Skeletal muscle tissue (tissue), 4 donors: Measurements from ENCODE around the gene TAT. TPM values are rescaled to one million over a fixed set of nuclear protein-coding genes. Genes with fewer than 3 reads are reported as not detected.
"Not testable (repeated sequence)": the region's sequence is repeated elsewhere in the genome, so short reads cannot be mapped to it uniquely, and the experiment has no call there.

Source experiments
- H3K27ac ChIP-seq: one replicate; pipeline ENCODE4 v1.7.0; 2013; ENCODE audit warnings: mild to moderate bottlenecking, low read depth, low read length, inconsistent platforms
- H3K27me3 ChIP-seq, 3 donors: one replicate each; pipeline ENCODE4 v1.7.0; 2013; ENCODE audit warnings: low read length in 3 of 3; ENCODE audit not compliant: control insufficient read depth in 3 of 3, insufficient read depth in 3 of 3
- H3K36me3 ChIP-seq, 3 donors: one replicate each; pipeline ENCODE4 v1.7.0; 2013; ENCODE audit warnings: low read length in 3 of 3; ENCODE audit not compliant: control insufficient read depth in 3 of 3, insufficient read depth in 3 of 3
- H3K4me1 ChIP-seq, 3 donors: one replicate each; pipeline ENCODE4 v1.7.0; 2013; ENCODE audit warnings: low read length in 3 of 3, mild to moderate bottlenecking in 3 of 3; ENCODE audit not compliant: control insufficient read depth in 3 of 3, insufficient read depth in 3 of 3
- H3K4me3 ChIP-seq, 3 donors: one replicate each; pipeline ENCODE4 v1.7.0; 2013; ENCODE audit warnings: low read length in 3 of 3
- H3K9ac ChIP-seq, 3 donors: one replicate each; pipeline ENCODE4 v1.7.0; 2013; ENCODE audit warnings: low read length in 3 of 3, mild to moderate bottlenecking in 3 of 3, moderate library complexity in 2 of 3, low read depth in 1 of 3
- H3K9me3 ChIP-seq, 3 donors: one replicate each; pipeline ENCODE4 v1.7.0; 2013; ENCODE audit warnings: low read length in 3 of 3; ENCODE audit not compliant: control insufficient read depth in 3 of 3
- total RNA-seq: library from RNA; depleted of rRNA; stranded (reverse); fragments of >200 nt; gene quantifications from one replicate; pipeline ENCODE4 v1.2.3, GENCODE V29; 2014
- donor health status: Osteomylitis.

The TAT gene
- total RNA-seq, 1 donor from 2014 or later, result not detected

DNA sequence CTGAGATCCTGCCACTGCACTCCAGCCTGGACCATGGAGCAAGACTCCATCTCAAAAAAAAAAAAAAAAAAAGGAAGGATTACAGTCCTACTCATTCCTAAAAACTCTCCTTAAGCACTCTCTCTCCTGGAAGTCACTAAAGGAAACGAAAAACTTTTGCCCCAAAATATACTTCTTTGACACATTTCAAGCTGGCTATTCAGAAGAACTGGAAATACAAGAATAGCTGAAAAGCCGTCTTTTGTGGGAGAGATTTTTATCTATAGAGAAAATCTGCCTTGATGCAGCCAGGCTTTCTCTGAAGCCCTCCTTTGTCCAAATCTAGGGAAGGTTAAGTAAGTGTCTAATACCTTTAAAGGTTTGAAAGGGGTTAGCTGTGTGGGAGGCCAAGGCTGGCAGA, 32.2 kb upstream of the TAT start:
- no peaks in the 10 kb centered on the region for H3K4me1 ChIP-seq
- H3K9me3 ChIP-seq, result no peaks in the 10 kb centered on the region
- no peak overlapping the region for H3K4me3 ChIP-seq
- H3K27me3 ChIP-seq, result peaks cover 0 to 7% (median 4%) of the 10 kb centered on the region in 3 donors
- H3K27ac ChIP-seq, result no peak overlapping the region
- H3K9ac ChIP-seq, result no peak overlapping the region
- no peaks in the 10 kb centered on the region for H3K36me3 ChIP-seq

DNA sequence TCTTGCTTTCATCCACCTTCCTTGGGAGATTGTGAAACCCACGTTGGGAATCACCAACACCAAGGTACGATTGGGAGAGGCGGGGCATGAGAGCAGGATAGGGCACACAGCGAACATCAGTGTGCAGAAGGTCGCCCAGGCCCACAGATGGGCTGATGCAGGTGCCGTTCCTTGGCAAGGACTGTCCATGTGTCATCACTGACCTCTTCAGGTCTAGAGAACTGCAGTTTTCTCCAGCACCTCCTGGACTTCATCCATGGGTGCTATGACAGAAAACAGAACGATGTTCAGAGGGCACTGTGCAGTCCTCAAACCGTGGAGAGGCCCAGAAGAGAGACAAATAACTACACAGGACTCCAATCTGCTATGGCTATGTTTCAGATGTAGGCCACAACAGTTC, 23.9 kb upstream of the TAT start:
- H3K27me3 ChIP-seq, result no peaks in the 10 kb centered on the region
- H3K36me3 ChIP-seq, result no peaks in the 10 kb centered on the region
- no peak overlapping the region for H3K4me3 ChIP-seq
- no peak overlapping the region for H3K27ac ChIP-seq
- no peaks in the 10 kb centered on the region for H3K4me1 ChIP-seq
- no peak overlapping the region for H3K9ac ChIP-seq
- H3K9me3 ChIP-seq, result no peaks in the 10 kb centered on the region

DNA sequence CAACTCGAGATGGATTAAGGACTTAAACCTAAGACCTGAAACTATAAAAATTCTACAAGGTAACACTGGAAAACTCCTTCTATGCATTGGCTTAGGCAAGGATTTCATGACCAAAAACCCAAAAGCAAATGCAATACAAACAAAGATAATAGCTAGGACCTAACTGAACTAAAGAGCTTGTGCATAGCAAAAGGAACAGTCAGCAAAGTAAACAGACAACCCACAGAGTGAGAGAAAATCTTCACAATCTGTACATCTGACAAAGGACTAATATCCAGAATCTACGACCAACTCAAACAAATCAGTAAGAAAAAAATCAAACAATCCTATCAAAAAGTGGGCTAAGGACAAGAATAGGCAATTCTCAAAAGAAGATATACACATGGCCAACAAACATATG, 21.5 kb upstream of the TAT start:
- not testable (repeated sequence) for H3K4me1 ChIP-seq, H3K9me3 ChIP-seq, H3K4me3 ChIP-seq, H3K9ac ChIP-seq, H3K36me3 ChIP-seq, H3K27me3 ChIP-seq, H3K27ac ChIP-seq

DNA sequence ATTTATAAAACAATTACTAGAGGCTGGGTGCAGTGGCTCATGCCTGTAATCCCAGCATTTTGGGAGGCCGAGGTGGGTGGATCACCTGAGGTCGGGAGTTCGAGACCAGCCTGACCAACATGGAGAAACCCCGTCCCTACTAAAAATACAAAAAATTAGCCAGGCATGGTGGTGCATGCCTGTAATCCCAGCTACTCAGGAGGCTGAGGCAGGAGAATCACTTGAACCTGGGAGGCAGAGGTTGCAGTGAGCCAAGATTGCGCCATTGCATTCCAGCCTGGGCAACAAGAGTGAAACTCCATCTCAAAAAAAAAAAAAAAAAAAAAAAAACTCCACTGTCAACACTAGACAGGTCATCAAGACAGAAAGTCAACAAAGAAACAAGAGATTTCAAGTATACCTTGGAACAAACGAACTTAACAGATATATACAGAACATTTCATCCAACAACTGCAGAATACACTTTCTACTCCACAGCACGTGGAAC, 18.5 kb upstream of the TAT start:
- not testable (repeated sequence) for H3K27me3 ChIP-seq, H3K9me3 ChIP-seq

DNA sequence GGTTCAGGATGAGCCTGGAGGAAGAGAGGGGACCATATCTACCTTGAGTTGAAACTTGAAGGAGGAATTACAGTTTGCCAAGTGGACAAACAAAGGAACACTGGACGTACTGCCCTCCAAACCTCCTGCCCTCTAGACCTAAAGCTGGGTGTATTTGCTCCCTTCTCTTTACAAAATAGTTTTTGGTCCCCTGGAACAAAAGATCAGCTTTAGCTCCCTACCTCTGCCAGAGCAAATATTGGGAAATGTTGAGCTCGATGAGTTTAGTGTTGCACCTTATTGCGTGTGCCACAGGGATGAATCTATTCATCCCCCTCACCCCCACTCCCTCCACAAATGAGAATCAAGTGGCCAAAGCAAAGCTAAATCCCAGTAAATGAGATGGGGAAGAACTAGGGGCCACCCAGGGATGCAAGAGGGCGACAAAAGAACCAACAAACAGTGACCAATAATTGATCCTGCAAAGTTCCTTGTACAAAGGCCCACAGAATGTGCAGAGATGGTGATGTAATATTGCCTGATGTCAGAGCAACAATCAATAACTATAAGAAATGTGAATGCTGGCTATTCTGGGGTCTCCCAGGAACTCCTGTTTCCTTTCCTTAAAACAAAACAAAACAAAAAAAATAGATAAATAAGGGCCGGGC, 17.2 kb upstream of the TAT start:
- H3K9ac ChIP-seq, result no peak overlapping the region
- no peak overlapping the region for H3K4me3 ChIP-seq
- no peaks in the 10 kb centered on the region for H3K27me3 ChIP-seq
- no peaks in the 10 kb centered on the region for H3K4me1 ChIP-seq
- no peaks in the 10 kb centered on the region for H3K36me3 ChIP-seq
- H3K9me3 ChIP-seq, result no peaks in the 10 kb centered on the region
- no peak overlapping the region for H3K27ac ChIP-seq

More for the DNA sequence above, 18.5 kb upstream of the TAT start:
- H3K9ac ChIP-seq, H3K27ac ChIP-seq, H3K4me1 ChIP-seq, H3K4me3 ChIP-seq, H3K36me3 ChIP-seq: not testable (repeated sequence)

DNA sequence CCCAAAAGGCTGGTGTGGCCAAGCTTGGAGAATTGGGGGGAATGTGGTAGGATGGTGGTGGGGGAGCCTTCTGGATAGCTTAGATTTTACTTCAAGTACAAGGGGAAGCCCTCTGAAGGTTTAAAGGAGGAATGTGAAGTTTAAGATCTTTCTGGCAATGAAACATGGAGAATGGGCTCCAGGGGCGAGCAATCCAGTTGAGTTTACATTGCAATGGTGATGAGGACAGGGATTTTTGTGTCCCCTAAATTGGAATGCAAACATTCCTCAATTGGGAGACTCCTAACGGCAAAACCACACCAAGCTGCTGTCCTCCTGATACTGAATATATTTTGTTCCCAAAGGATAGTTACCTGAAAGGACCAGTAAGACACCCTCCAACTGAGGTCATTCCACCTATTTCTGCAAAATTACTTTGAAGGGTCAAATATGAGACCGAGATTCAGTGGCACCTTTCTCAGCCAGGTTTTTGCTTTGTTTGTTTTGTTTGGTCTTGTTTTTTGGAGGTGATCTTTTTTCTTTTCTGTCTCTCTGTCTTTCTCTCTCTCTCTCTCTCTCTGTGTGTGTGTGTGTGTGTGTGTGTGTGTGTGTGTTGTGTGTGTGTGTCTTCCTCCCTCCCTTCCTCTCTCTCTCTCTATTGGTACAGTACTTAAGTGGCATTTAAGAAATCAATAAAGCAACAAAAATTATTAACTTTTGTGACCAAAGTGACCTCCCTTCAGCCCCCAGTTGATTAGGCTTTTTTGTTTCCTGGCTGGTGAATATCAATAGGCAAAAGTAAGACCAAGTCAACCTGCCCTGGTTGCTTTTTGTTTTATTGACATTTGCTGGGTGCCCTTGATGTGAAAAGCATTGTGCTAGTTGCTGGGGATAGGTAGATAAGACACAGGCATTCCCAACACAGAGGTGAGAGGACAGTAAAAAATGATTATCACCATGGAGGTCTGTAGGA, 16.4 kb upstream of the TAT start:
- Histone ChIP-seq H3K27me3 (no peaks in the 10 kb centered on the region), H3K27ac (no peak overlapping the region), H3K4me1 (no peaks in the 10 kb centered on the region), H3K4me3 (no peak overlapping the region), H3K36me3 (no peaks in the 10 kb centered on the region), H3K9me3 (no peaks in the 10 kb centered on the region), H3K9ac (no peak overlapping the region)

DNA sequence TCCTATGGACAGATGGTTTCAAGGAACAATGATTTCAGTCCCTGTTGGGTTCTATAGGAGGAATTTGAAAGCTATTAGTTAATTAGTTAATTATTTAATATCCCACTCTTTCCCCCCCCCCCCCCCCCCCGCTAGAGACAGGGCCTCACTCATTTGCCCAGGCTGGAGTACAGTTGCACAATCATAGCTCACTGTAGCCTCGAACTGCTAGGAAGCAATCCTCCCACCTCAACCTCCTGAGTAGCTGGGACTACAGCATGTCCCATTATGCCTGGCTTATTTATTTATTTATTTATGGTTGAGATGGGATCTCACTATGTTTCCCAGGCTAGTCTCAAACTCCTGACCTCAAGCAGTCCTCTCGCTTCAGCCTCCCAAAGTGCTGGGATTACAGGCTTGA, 15.0 kb upstream of the TAT start:
- Histone ChIP-seq H3K9me3 (no peaks in the 10 kb centered on the region), H3K9ac (no peak overlapping the region), H3K36me3 (no peaks in the 10 kb centered on the region), H3K4me3 (no peak overlapping the region), H3K27ac (no peak overlapping the region), H3K27me3 (peaks cover 0 to 5% (median 0%) of the 10 kb centered on the region in 3 donors), H3K4me1 (no peaks in the 10 kb centered on the region)

DNA sequence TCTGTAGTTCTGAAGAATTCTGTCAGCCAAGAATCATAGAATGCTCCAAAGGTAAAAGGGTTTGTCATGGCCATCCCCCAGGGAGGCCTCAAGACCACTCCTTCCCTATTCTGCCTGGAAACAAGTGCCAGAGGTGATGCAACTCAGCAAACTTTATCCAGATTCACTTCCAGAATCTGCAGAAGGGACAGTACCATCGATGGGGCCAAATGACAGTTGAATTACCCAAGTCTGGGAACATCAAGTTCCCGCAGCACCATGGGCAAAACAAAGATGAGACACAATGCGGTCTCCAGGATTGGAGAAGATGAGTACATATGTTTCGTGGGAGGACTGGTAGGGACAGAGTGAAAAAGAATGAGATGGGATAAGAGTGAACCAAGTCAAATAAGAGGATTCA, 13.7 kb upstream of the TAT start:
- Histone ChIP-seq H3K27ac (no peak overlapping the region), H3K4me3 (no peak overlapping the region), H3K9me3 (no peaks in the 10 kb centered on the region), H3K4me1 (no peaks in the 10 kb centered on the region), H3K27me3 (peaks cover 0 to 5% (median 0%) of the 10 kb centered on the region in 3 donors), H3K36me3 (no peaks in the 10 kb centered on the region), H3K9ac (no peak overlapping the region)

DNA sequence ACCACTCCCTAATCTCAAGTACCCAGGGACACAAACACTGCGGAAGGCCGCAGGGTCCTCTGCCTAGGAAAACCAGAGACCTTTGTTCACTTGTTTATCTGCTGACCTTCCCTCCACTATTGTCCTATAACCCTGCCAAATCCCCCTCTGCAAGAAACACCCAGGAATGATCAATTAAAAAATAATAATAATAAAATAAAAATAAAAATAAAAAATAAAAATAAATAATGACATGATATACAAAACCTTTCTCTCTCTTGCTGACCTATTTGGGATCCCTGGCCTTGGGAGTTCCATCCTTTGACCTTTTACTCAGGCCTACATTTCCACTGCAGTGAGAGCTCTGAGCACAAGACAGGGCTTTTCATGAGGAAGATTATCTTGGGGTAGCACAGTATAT, 13.2 kb upstream of the TAT start:
- not testable (repeated sequence) for H3K27me3 ChIP-seq, H3K4me1 ChIP-seq, H3K4me3 ChIP-seq, H3K36me3 ChIP-seq, H3K9ac ChIP-seq, H3K27ac ChIP-seq, H3K9me3 ChIP-seq

DNA sequence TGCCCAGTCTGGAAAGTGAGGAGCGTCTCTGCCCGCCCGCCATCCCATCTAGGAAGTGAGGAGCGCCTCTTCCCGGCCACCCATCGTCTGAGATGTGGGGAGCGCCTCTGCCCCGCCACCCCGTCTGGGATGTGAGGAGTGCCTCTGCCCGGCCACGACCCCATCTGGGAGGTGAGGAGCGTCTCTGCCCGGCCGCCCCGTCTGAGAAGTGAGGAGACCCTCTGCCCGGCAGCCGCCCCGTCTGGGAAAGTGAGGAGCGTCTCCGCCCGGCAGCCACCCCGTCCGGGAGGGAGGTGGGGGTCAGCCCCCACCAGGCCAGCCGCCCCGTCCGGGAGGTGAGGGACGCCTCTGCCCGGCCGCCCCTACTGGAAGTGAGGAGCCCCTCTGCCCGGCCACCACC, 12.4 kb upstream of the TAT start:
- not testable (repeated sequence) for H3K36me3 ChIP-seq, H3K9ac ChIP-seq, H3K27me3 ChIP-seq, H3K27ac ChIP-seq, H3K4me1 ChIP-seq, H3K4me3 ChIP-seq, H3K9me3 ChIP-seq
